NCI-H82 treated with DMSO at 0.1 percent for 48 hours (cell line): Measurements from ENCODE around the gene METTL3.
A peak's percentile ranks its signal among the peaks of the same experiment; 100 is the strongest.

ENCODE experiments used
- DNase-seq: peaks from one replicate; lab custom pipeline; 2025; ENCODE audit not compliant: unreplicated experiment; lab: John Stamatoyannopoulos, UW

METTL3 gene

DNA sequence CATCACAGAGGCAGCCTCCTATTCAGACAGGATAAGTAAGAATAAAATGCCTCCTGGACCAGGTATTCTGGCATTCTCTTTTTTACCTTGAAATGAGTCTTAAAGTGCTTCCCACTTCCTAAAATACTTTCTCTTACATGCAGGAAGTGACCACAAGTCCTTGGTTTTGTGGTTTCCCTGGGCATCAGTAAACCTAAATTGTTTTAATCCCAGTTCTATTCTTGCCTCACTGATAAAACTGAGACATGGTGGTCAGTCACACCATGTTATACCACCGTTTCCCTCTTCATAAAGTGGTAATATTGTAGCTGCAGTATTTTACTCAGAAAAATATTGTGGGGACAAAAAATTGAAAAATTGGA, 16.2 kb upstream of the METTL3 start:
- no peak for DNase-seq

- no peak for DNase-seq
Measured at GRCh38 chr14:21526672-21527317, 15.7 kb upstream of the METTL3 start.

DNA sequence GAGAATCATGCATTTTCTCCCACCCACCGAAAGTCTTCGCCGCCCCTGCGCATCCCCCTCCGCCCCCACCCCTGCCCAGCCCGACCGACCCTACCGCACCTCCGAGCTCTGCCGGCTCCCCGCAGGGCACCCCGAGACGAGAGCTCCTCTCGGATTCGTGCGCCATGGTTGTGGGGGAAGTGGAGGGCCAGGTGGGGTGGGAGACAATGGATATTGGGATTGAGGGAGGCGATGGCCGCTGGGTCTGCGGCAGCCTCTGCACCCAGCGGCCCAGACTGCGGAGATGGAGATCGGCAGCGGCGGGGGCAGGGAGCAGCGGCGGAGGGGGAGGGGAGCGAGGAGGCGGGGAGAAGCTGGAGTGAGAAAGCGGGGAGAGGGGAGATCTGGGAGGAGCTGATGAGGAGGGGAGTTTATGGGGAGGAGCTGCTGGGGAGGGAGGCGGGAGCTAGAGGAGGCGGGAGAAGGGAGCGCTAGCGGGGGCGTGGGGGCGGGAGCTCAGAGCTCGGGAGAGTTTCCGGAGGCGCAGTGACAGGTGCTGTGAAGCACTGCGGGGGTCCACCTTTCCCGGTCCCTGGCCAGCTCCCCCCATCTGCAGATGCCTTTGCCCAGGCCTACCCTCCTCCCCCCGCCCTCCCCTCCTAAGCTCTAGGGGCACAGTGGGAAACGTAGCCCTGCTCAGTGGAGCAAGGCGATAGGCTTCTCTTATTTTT, 15.0 kb upstream of the METTL3 start, which contains the start of gene SALL2:
SALL2 (minus strand) TSS at position 385 of the 710 bp plus-strand sequence; CDS start at position 166, 219 bp downstream.
- peak; percentile 86 for DNase-seq

DNA sequence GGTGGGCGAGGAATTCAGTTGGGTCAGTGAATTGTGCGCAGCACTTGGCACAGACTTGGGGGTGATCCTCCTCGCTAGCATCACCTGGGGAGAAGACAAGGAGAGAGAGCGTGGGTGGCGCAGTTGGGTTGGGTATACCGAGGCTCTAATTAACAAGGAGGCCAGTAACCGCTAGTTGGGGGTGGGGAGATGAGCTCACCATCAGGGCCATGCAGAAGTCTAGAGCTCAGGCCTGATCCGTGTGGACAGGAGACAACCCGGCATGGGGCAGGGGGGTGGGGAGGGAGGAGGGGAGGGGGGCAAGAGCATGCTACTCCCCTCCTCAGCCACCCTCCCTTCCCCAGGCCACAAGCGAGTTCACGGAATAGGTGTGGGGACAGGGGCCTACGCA, 14.4 kb upstream of the METTL3 start:
- DNase-seq: no peak

- DNase-seq: no peak
Measured at GRCh38 chr14:21524575-21525490, 13.7 kb upstream of the METTL3 start.

DNA sequence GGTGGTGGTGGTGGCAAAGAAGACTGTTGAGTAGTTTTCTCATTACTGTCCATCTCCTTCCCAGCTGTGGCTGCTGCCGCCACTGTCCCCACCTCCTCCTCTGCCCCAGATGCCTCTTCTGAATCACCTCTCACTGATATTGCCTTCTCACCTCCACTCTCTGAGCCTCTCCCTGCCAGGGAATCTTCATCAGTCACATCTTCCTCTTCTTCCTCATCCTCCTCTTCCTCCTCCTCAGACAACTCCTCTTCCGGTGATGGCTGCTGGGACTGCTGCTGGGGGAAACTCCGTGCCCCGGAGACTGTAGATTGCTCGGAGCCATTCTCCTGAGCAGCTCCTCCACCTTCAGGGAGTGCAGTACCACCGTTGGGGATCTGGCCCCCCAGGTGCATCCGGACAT, 12.1 kb upstream of the METTL3 start:
- no peak for DNase-seq

DNA sequence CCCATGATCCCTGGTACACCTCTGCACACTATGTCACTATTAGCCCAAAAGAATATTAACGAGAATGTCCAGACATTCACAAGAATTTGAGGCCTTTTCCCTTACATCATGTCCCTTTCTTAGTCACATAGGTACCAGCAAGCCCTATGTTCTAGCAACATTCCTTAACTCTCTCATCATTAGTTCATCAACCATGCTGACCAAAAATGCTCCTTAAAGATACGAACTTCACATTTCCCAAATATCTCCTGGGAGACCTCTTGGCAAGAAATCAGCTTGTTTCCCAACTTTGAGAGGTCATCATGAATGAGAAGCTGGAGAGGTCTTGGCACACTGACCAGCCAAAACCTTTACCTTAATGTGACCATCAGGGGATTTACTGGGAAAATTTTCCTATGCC, 10.4 kb upstream of the METTL3 start:
- DNase-seq: no peak

GRCh38 chr14:21520767-21521166, 9.6 kb upstream of the METTL3 start:
- no peak for DNase-seq

GRCh38 chr14:21518725-21519124, 7.6 kb upstream of the METTL3 start:
- peak; percentile 59 for DNase-seq

DNA sequence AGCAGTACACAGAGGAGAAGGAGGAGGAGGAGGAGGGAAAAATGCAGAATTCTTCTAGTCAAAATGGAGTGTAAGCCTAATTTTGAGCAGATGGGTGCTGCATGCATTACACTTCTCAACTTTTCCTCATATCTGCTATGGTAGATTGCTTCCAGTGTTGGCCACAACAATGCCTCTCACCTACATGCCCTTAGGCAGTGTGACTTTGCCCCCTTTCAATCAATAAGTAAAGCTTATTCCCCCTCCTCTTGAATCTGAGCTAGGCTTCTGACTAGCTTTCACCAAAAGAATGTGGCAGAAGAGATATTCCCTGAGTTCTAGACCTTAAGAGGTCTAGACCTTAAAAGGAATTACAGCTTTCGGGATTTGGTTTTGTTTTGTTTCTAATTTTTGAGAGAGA, 3.2 kb upstream of the METTL3 start:
- DNase-seq: no peak

DNA sequence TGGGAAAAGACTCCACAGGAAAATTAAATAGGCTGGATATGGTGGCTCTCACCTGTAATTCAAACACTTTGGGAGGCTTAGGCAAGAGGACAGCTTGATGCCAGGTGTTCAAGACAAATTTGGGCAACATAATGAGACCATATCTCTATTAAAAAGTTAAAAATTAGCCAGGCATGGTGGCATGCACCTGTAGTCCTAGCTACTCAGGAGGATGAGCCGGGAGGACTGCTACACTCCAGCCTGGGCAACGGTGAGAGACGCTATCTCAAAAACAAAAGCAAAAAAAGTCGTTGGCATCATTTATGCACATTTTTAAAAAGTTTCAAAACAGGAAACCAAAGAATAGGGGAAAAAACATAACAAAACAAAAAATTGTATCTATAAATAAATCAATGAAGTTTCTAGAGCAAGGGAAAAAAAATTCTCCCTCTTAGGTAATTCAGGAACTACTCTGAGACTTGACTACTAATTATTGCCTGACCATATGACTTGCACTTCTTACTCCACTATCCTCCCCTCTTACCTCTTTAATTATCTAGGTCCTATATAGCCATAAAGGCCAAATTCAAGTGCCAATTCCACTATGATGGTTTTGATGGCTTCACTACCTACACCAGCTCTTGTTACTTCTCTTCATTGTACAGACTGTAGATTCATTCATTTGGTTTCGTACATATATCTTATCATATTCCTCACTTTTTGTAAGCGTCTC, 1.6 kb downstream of the METTL3 start:
- no peak for DNase-seq

DNA sequence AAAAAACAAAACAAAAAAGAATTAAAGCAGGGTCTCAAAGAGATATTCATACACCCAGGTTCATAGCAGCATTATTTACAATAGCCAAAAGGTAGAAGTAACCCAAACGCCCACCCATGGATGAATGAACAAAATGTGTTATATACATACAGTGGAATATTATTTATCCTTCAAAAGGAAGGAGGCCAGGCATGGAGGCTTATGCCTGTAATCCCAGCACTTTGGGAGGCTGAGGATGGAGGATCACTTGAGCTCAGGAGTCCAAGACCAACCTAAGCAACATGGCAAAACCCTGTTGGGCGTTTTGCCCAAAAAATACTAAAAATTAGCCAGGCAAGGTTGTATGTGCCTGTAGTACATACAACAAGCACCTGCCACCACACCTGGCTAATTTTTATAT, 4.6 kb downstream of the METTL3 start:
- DNase-seq: no peak

- DNase-seq: no peak
Measured at GRCh38 chr14:21505012-21505553, 6.1 kb downstream of the METTL3 start.

- DNase-seq: no peak
Measured at GRCh38 chr14:21503376-21503775, 7.8 kb downstream of the METTL3 start.

DNA sequence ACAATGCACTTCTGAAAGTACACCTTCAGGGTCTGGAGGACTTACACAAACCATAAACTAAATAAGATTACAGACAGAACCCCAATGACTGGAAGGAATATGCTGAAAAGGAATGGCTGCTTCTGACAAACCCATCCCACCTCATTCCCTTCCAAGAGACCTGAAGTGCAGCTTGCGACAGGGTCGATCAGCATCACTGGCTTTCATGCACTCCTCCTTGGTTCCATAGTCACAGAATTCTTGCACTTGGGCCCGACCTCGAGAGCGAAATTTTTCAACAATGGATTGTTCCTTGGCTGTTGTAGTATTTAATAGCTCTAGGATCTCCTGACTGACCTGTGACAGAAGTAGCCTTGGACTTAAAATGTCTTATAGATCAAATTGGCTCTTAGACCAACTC, 9.6 kb downstream of the METTL3 start:
- DNase-seq: no peak

DNA sequence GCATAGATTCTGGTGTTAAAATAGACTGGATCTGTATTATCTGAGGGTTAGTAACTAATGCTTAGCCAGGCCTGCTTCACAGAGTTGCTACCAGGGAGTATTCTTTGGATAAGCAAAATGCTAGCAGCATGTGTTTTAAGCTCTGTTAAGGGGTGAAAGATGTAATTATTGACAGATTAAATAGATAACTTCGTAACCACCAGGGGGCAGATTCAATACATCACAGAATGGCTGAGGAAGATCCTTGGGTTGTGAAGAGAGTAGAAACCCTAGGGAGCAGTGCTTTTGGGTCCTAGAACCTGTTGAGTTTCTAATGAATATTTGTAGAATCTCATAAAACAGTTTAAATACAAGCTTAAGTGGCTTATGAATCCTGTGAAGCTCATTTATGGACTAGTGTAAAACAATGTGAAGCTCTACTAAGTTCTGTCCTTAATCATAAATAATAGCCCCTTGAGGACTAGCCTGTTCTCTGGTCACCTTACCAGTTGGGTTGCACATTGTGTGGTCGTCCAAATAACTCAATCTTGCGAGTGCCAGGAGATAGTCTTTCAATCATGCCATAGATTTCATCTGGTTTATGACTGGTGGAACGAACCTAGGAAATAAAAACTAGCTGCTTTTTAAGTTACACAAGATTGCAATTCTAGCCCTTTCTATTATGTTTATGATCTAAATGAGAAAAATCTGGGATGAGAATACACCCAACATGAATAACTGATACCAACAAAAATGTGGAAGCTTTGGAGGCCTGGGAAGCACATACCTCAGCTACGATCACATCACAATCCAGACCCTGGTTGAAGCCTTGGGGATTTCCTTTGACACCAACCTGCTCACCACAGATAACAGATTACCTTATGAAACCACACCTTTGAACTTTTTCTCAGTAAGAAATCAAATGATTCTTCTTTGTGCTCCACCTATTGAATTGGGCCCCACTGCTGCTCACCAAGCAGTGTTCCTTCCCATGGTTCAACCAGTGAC, 12.3 kb downstream of the METTL3 start:
- DNase-seq: peak; percentile 16

DNA sequence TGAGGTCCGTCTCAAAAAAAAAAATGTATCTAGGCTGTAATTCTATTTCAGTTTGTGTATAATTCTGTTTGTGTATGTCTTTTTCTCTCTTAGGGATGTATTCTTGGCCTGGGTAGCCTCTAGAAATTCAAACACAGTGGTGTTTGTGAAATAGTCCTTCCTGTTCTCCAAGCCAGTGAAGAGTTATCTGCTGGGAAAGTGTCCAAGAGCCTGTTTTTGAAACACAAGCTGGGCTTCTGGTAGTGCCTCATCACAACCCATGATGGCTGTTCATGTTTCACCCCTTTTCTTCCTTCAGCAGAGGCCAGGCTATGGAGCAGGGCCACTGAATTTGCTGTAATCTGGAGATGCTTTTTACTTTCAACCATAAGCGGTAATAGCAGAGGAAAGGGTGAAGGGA, 14.7 kb downstream of the METTL3 start:
- DNase-seq: no peak

DNA sequence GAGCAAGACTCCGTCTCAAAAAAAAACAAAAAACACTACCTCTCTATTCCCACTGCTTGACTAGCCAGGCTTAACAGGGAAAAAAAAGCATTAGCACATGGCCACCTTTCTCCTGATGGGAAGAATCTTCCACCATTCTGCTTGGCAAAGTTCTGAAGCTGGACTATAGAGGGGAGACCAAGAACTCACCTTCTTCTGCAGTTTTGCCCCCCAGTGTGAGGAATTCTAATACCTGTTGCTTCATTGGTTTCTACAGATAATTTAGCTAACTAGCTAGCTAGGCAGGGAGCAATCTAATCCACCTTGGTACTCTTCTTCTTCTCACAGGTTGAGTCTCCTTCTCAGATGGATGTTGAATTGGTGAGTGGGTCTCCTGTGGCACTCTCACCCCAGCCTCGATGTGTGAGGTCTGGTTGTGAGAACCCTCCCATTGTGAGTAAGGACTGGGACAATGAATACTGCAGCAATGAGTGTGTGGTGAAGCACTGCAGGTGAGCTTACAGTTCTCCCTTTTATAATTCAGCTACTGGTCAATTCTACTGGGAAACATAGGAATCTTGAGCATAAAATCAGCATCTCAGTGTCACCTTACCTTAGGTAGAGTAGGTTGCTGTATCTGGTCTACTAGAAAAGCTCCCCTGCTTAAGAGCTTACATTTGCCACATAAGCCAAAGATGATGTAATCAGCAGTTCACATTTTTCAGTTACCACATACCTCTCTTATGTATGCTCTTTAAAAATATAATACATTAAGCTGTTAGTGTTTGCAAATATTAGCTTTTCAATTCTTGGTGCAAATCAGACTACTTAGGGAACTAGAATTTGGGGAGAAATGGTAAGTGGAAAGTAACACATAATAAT, 16.0 kb downstream of the METTL3 start:
- DNase-seq: no peak

GRCh38 chr14:21486640-21487087, 24.5 kb downstream of the METTL3 start:
- DNase-seq: no peak
